IMR-90 (cell line): ENCODE data around the gene CDC6. TPM values are rescaled to one million over a fixed set of nuclear protein-coding genes. Genes with fewer than 3 reads are reported as not detected.
A peak's percentile ranks its signal among the peaks of the same experiment; 100 is the strongest.

Source experiments
- ATAC-seq: fragments of 200-7000 bp; cut with Tn5 transposase; 2 replicates; pipeline ENCODE4 v1.9.1; 2020; ENCODE audit warnings: low read depth, mild to moderate bottlenecking, moderate library complexity
- BruUV-seq: library from RNA; stranded (reverse); fragments of 400-500 nt; replicated peaks from 2 replicates; lab custom pipeline; 2021; lab: Mats Ljungman, UMichigan
- CTCF ChIA-PET: fragments of 300-600 bp; formaldehyde crosslinking; extraction: SDS; loops from one replicate; lab custom pipeline; 2021; ENCODE audit warnings: antibody characterized with exemption; lab: Yijun Ruan, JAX
- POLR2A ChIA-PET: fragments of 300-600 bp; sonication (Branson Sonifier 250); formaldehyde crosslinking; loops from one replicate; lab custom pipeline; 2022; ENCODE audit warnings: antibody characterized with exemption; ENCODE audit not compliant: unreplicated experiment; lab: Charles Lee
- DNase-seq: peaks from one replicate; pipeline ENCODE4 v3.0.0; 2013
- H2AFZ ChIP-seq: replicated peaks from 2 replicates; pipeline ENCODE3; 2013; ENCODE audit warnings: low read length, mild to moderate bottlenecking; ENCODE audit not compliant: poor library complexity
- H2AK5ac ChIP-seq: 2 replicates; pipeline ENCODE4 v1.6.1; 2013; ENCODE audit warnings: low read depth, low read length, inconsistent platforms
- H2AK9ac ChIP-seq: replicated peaks from 2 replicates; pipeline ENCODE3; 2013; ENCODE audit warnings: mild to moderate bottlenecking, low read depth, low read length, moderate library complexity; ENCODE audit not compliant: poor library complexity
- H2BK120ac ChIP-seq: 2 replicates; pipeline ENCODE4 v1.6.1; 2013; ENCODE audit warnings: low read depth, low read length, inconsistent platforms
- H2BK15ac ChIP-seq: 3 replicates; pipeline ENCODE4 v1.6.1; 2013; ENCODE audit warnings: low read depth, low read length, inconsistent platforms
- H2BK20ac ChIP-seq: 2 replicates; pipeline ENCODE4 v1.6.1; 2013; ENCODE audit warnings: low read depth, mild to moderate bottlenecking, inconsistent platforms, low read length, moderate library complexity
- H2BK5ac ChIP-seq: 2 replicates; pipeline ENCODE4 v1.6.1; 2013; ENCODE audit warnings: mild to moderate bottlenecking, low read depth, low read length, inconsistent platforms; ENCODE audit not compliant: poor library complexity, severe bottlenecking
- H3K14ac ChIP-seq: replicated peaks from 2 replicates; pipeline ENCODE4 v1.6.1; 2013; ENCODE audit warnings: low read depth, low read length, inconsistent platforms
- H3K18ac ChIP-seq: 2 replicates; pipeline ENCODE4 v1.6.1; 2013; ENCODE audit warnings: low read depth, low read length, control low read depth
- H3K23ac ChIP-seq: 2 replicates; pipeline ENCODE4 v1.6.1; 2013; ENCODE audit warnings: low read depth, low read length, inconsistent platforms
- H3K27ac ChIP-seq: 2 replicates; pipeline ENCODE4 v1.5.1; 2013; ENCODE audit warnings: mild to moderate bottlenecking, control low read depth, low read length; ENCODE audit not compliant: insufficient read depth
- H3K27me3 ChIP-seq: 2 replicates; pipeline ENCODE4 v1.6.1; 2013; ENCODE audit warnings: low read length; ENCODE audit not compliant: control insufficient read depth, insufficient read depth
- H3K36me3 ChIP-seq: 2 replicates; pipeline ENCODE4 v1.6.1; 2013; ENCODE audit warnings: low read length, mixed read lengths; ENCODE audit not compliant: control insufficient read depth, insufficient read depth
- H3K4ac ChIP-seq: 2 replicates; pipeline ENCODE4 v1.6.1; 2013; ENCODE audit warnings: low read depth, low read length, inconsistent platforms
- H3K4me1 ChIP-seq: 2 replicates; pipeline ENCODE4 v1.6.1; 2013; ENCODE audit warnings: low read length, mixed read lengths; ENCODE audit not compliant: control insufficient read depth, insufficient read depth
- H3K4me2 ChIP-seq: 2 replicates; pipeline ENCODE4 v1.6.1; 2013; ENCODE audit warnings: low read depth, mild to moderate bottlenecking, control low read depth, low read length, moderate library complexity
- H3K4me3 ChIP-seq: 2 replicates; pipeline ENCODE4 v1.5.1; 2013; ENCODE audit warnings: low read depth, mild to moderate bottlenecking, control low read depth, low read length, moderate library complexity; ENCODE audit not compliant: insufficient read depth
- H3K56ac ChIP-seq: 2 replicates; pipeline ENCODE4 v1.6.1; 2013; ENCODE audit warnings: low read length, inconsistent platforms; ENCODE audit not compliant: insufficient read depth; ENCODE audit errors: extremely low read depth
- H3K79me1 ChIP-seq, 2 experiments: 2 replicates each; pipeline ENCODE4 v1.6.1; 2013; ENCODE audit warnings: low read length in 2 of 2, inconsistent platforms in 1 of 2, low read depth in 1 of 2
- H3K9ac ChIP-seq: 2 replicates; pipeline ENCODE4 v1.6.1; 2013; ENCODE audit warnings: low read depth, low read length, control low read depth
- H3K9me1 ChIP-seq: 2 replicates; pipeline ENCODE4 v1.6.1; 2013; ENCODE audit warnings: low read length, inconsistent platforms; ENCODE audit not compliant: insufficient read depth
- H3K9me3 ChIP-seq: 2 replicates; pipeline ENCODE4 v1.6.1; 2013; ENCODE audit warnings: low read length; ENCODE audit not compliant: control insufficient read depth, insufficient read depth
- H4K20me1 ChIP-seq: 2 replicates; pipeline ENCODE4 v1.6.1; 2013; ENCODE audit warnings: low read length, inconsistent platforms; ENCODE audit not compliant: insufficient read depth
- H4K5ac ChIP-seq: 2 replicates; pipeline ENCODE4 v1.6.1; 2013; ENCODE audit warnings: mild to moderate bottlenecking, low read depth, low read length, control low read depth
- H4K8ac ChIP-seq, 2 experiments: 2 replicates each; pipeline ENCODE4 v1.6.1; 2013; ENCODE audit warnings: low read depth in 2 of 2, low read length in 2 of 2, control low read depth in 1 of 2, inconsistent platforms in 1 of 2
- H4K91ac ChIP-seq: 2 replicates; pipeline ENCODE4 v1.6.1; 2013; ENCODE audit warnings: low read depth, low read length, inconsistent platforms; ENCODE audit not compliant: insufficient read depth
- MAFK ChIP-seq: IDR thresholded peaks from 2 replicates; pipeline ENCODE4 v1.6.1; 2012; ENCODE audit warnings: low read depth, low read length, improper control_type of control experiment
- MAZ ChIP-seq: IDR thresholded peaks from 2 replicates; pipeline ENCODE4 v1.6.1; 2012; ENCODE audit warnings: low read depth, mild to moderate bottlenecking, low read length, improper control_type of control experiment, moderate library complexity, borderline replicate concordance
- WGBS, 2 experiments: methylation state at CpG; one replicate each; pipeline versions ENCODE4 v1.1.5 to v1.1.7; 2013; ENCODE audit warnings: missing lambda C conversion rate in 2 of 2; ENCODE audit not compliant: insufficient read length in 1 of 2; ENCODE audit errors: extremely low coverage in 2 of 2; 5-methylcytosine and 5-hydroxymethylcytosine counted together
- dilution Hi-C: fragments of 300-500 bp; cut with HindIII; formaldehyde crosslinking; loops from one replicate; pipeline ENCODE4 v1.14.3; 2018; ENCODE audit warnings: low sequenced_read_pairs; ENCODE audit not compliant: unreplicated experiment
- in situ Hi-C: fragments of 300-500 bp; cut with MboI; formaldehyde crosslinking; loops from 3 replicates; pipeline ENCODE4 v1.14.3; 2019; ENCODE audit warnings: low sequenced_read_pairs, inconsistent platforms, mixed read lengths
- intact Hi-C: fragments of 100-400 bp; cut with micrococcal nuclease; formaldehyde crosslinking; loops from 2 replicates; pipeline ENCODE4 v1.10.0; 2022
- polyA plus RNA-seq, 3 experiments: library from polyadenylated mRNA; depleted of rRNA; stranded (reverse); fragments of >200 nt; gene quantifications; 2 replicates each; pipeline ENCODE4 v1.2.3, GENCODE V29; 2012; ENCODE audit warnings: low replicate concordance in 1 of 3
- total RNA-seq: library from RNA; depleted of rRNA; stranded (reverse); fragments of >200 nt; gene quantifications from 2 replicates; pipeline ENCODE4 v1.2.3, GENCODE V29; 2012
- TF ChIP-seq, protein P1 (sequence below): conservative IDR thresholded peaks from 2 replicates; pipeline ENCODE4 v1.5.1; 2012; ENCODE audit warnings: mild to moderate bottlenecking, low read depth, low read length, improper control_type of control experiment

The CDC6 gene
- total and polyA plus RNA-seq, 2 of the 4 experiments (the other 2 are of a cell fraction): 15.3 to 25.6 TPM

DNA sequence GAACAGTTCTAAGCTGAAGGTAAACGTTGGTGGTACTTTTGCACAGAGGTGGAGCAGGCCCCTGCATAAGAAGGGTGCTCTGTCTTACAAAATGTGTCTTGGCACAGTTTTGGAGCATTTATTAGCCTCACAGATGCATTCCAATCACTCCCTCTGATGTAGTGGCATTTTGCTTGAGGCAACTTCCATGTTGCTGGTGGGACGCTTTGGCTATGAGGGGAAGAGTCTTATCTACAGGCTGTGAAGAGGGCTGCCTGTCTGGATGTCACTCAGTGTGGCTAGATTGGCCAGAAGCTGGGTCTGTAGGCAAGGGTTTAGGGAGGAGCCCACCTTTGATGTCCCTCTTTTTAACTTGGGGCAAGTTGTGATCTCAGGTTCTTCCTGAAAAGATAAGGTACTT lies 18.7 kb downstream of the CDC6 start (continued):
- no peak for TF ChIP-seq MAZ

DNA sequence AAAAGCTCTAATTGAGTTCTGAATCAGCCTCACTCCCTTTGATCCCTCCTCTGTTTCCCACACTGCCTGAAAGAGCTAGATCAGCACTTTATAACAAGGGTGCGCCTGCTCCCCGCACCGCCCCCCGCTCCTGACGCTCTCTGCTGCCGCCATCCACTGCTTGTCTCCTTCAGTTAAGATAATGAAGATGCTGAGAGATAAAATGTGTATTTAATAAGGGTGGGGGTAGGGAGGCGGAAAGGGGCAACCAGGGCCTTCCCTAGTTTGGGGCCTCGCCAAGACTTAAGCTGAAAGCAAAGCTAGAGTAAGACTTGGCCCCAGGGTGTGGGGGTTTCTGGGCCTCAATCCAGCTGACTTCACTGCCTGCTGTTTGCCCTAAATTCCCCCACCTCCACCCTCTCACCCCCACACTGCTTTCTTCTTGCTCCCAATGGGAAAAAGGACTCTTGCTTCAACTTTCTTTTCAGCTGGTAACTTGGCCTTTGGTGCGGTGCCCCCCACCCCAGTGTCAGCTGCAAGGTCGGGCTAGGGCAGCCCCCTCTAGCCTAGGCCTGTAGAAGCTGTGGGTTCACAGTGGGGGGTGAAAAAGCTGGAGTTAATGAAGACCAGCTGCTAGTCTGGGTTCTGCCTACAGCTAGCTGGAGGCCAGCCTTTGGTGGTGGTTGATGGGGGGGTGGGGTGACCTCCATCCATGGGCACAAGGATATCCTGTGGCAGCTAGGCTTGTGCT lies 19.5 kb downstream of the CDC6 start:
- H3K23ac ChIP-seq: no peak overlapping the region
- H3K4ac ChIP-seq: peak overlapping the region; percentile 3; the same call in 1 of the 2 replicates
- dilution Hi-C loops (no loop called here), intact Hi-C loops (no loop called here), in situ Hi-C loops (no loop called here)
- WGBS, 2 experiments: no CpG with 5 or more reads among the region's 10 CpGs
- peak overlapping the region; percentile 5 for H2BK5ac ChIP-seq
- H3K79me1 ChIP-seq: peaks cover 0 to 16% of the 10 kb centered on the region in 2 experiments; a peak in 2 of 4 replicates
- peak overlapping the region; percentile 55 for H3K27ac ChIP-seq
- ATAC-seq (no peak), DNase-seq (no peak)
- peaks cover 15% of the 10 kb centered on the region; the same call in 1 of the 2 replicates for H4K20me1 ChIP-seq
- H4K91ac ChIP-seq: no peak overlapping the region; the same call in 1 of the 2 replicates
- H3K14ac ChIP-seq: no peak overlapping the region
- no peak overlapping the region; the same call in 1 of the 2 replicates for H3K9ac ChIP-seq
- peak overlapping the region in 1 of 2 experiments; percentile 12; a peak in 1 of 4 replicates for H4K8ac ChIP-seq
- H2AK9ac ChIP-seq: peak overlapping the region; percentile 63
- CTCF ChIA-PET: interaction anchor here (0.6 to 1.7 kb wide), 2 partner anchors 10 to 90 kb away, joined by 4 to 9 read pairs; no protein-coding TSS in a partner anchor
- H3K9me3 ChIP-seq: no peaks in the 10 kb centered on the region
- H3K4me3 ChIP-seq: no peak overlapping the region
- H3K4me2 ChIP-seq: no peak overlapping the region; the same call in 1 of the 2 replicates
- H3K27me3 ChIP-seq: no peaks in the 10 kb centered on the region
- peak overlapping the region; percentile 54; the same call in 1 of the 2 replicates for H2AK5ac ChIP-seq
- POLR2A ChIA-PET: interaction anchor here (0.6 kb wide), 1 partner anchor 9 kb away, joined by 3 read pairs; no protein-coding TSS in a partner anchor
- peaks cover 15% of the 10 kb centered on the region for H3K9me1 ChIP-seq
- H2BK15ac ChIP-seq: peak overlapping the region; percentile 62; the same call in 1 of the 3 replicates
- no peak overlapping the region for H3K56ac ChIP-seq
- H4K5ac ChIP-seq: no peak overlapping the region
- BruUV-seq: no TSS peak
- H3K36me3 ChIP-seq: no peaks in the 10 kb centered on the region
- peak overlapping the region; percentile 40 for H2AFZ ChIP-seq
- H2BK20ac ChIP-seq: no peak overlapping the region
- peak overlapping the region; percentile 63 for H3K18ac ChIP-seq
- H3K4me1 ChIP-seq: peaks cover 51% of the 10 kb centered on the region
- TF ChIP-seq, protein P1, sequence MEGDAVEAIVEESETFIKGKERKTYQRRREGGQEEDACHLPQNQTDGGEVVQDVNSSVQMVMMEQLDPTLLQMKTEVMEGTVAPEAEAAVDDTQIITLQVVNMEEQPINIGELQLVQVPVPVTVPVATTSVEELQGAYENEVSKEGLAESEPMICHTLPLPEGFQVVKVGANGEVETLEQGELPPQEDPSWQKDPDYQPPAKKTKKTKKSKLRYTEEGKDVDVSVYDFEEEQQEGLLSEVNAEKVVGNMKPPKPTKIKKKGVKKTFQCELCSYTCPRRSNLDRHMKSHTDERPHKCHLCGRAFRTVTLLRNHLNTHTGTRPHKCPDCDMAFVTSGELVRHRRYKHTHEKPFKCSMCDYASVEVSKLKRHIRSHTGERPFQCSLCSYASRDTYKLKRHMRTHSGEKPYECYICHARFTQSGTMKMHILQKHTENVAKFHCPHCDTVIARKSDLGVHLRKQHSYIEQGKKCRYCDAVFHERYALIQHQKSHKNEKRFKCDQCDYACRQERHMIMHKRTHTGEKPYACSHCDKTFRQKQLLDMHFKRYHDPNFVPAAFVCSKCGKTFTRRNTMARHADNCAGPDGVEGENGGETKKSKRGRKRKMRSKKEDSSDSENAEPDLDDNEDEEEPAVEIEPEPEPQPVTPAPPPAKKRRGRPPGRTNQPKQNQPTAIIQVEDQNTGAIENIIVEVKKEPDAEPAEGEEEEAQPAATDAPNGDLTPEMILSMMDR: no peak
- peak; percentile 92 for TF ChIP-seq MAFK
- H2BK120ac ChIP-seq: peak overlapping the region; percentile 10; the same call in 1 of the 2 replicates
